ENCODE measurements around the gene CMTM3. TPM values are rescaled to one million over a fixed set of nuclear protein-coding genes. Genes with fewer than 3 reads are reported as not detected.

CMTM3 gene
- total RNA-seq, 1 donor from 2014 or later: 62.4 TPM

- Histone ChIP-seq H2AFZ (ENCODE audit: low read depth, low read length) (no peak overlapping the region), H3K4me2 (ENCODE audit: low read length) (peak overlapping the region; percentile 50), H3K36me3 (ENCODE audit: insufficient read depth, low read length) (no peaks in the 10 kb centered on the region), H3K9ac (ENCODE audit: low read length) (peak overlapping the region; percentile 7), H4K20me1 (ENCODE audit: insufficient read depth, low read length) (no peaks in the 10 kb centered on the region), H3K9me3 (ENCODE audit: insufficient read depth, low read depth, low read length) (no peaks in the 10 kb centered on the region), H3K4me3 (ENCODE audit: insufficient read depth, low read depth, low read length) (no peak overlapping the region), H3K27me3 (ENCODE audit: insufficient read depth, low read length) (peaks cover 17% of the 10 kb centered on the region), H3K4me1 (ENCODE audit: insufficient read depth, low read length) (peaks cover 29% of the 10 kb centered on the region), H3K27ac (ENCODE audit: low read depth, low read length) (peak overlapping the region; percentile 21), H3K79me2 (ENCODE audit: insufficient read depth, low read length) (no peaks in the 10 kb centered on the region)
- peak; percentile 62 for FAIRE-seq
- no peak for TF ChIP-seq EZH2 (IDR thresholded peaks at IDR 0.05; ENCODE audit: insufficient read depth, low read length)
- TF ChIP-seq CTCF (IDR thresholded peaks at IDR 0.05; ENCODE audit: insufficient read depth, low read depth, low read length): no peak
- Mint-ChIP-seq H3K36me3 (ENCODE audit: low read depth, unreplicated experiment) (no peaks in the 10 kb centered on the region), H3K9me3 (ENCODE audit: unreplicated experiment) (no peaks in the 10 kb centered on the region), H3K27ac (ENCODE audit: unreplicated experiment) (peak overlapping the region; percentile 81), H3K27me3 (ENCODE audit: low read depth, unreplicated experiment) (peaks cover 27% of the 10 kb centered on the region), H3K4me1 (ENCODE audit: low read depth, unreplicated experiment) (peaks cover 14% of the 10 kb centered on the region), H3K4me3 (ENCODE audit: unreplicated experiment) (no peak overlapping the region)
- DNase-seq (ENCODE audit: low read depth): peak; percentile 83
These were observed 23.8 kb upstream of the CMTM3 start for GRCh38 chr16:66580605-66581209.

GRCh38 chr16:66581246-66581952, 23.1 kb upstream of the CMTM3 start:
- Mint-ChIP-seq H3K27ac (ENCODE audit: unreplicated experiment) (peak overlapping the region; percentile 81), H3K4me1 (ENCODE audit: low read depth, unreplicated experiment) (peaks cover 14% of the 10 kb centered on the region), H3K36me3 (ENCODE audit: low read depth, unreplicated experiment) (no peaks in the 10 kb centered on the region), H3K4me3 (ENCODE audit: unreplicated experiment) (no peak overlapping the region), H3K27me3 (ENCODE audit: low read depth, unreplicated experiment) (peaks cover 30% of the 10 kb centered on the region), H3K9me3 (ENCODE audit: unreplicated experiment) (no peaks in the 10 kb centered on the region)
- peak; percentile 57 for DNase-seq (ENCODE audit: low read depth)
- Histone ChIP-seq H3K4me3 (ENCODE audit: insufficient read depth, low read depth, low read length) (no peak overlapping the region), H3K36me3 (ENCODE audit: insufficient read depth, low read length) (no peaks in the 10 kb centered on the region), H3K27me3 (ENCODE audit: insufficient read depth, low read length) (peaks cover 17% of the 10 kb centered on the region), H3K9me3 (ENCODE audit: insufficient read depth, low read depth, low read length) (no peaks in the 10 kb centered on the region), H2AFZ (ENCODE audit: low read depth, low read length) (peak overlapping the region; percentile 48), H3K79me2 (ENCODE audit: insufficient read depth, low read length) (no peaks in the 10 kb centered on the region), H3K9ac (ENCODE audit: low read length) (peak overlapping the region; percentile 7), H3K4me2 (ENCODE audit: low read length) (peak overlapping the region; percentile 50), H4K20me1 (ENCODE audit: insufficient read depth, low read length) (no peaks in the 10 kb centered on the region), H3K27ac (ENCODE audit: low read depth, low read length) (peak overlapping the region; percentile 21), H3K4me1 (ENCODE audit: insufficient read depth, low read length) (peaks cover 29% of the 10 kb centered on the region)
- no peak for FAIRE-seq
- TF ChIP-seq CTCF (IDR thresholded peaks at IDR 0.05; ENCODE audit: insufficient read depth, low read depth, low read length) (no peak), EZH2 (IDR thresholded peaks at IDR 0.05; ENCODE audit: insufficient read depth, low read length) (no peak)

Data from astrocyte (in vitro differentiated cells and primary cell).